MM.1S (cell line): ENCODE data around the gene AOC1.

Experiments used
- DNase-seq: peaks from one replicate; pipeline ENCODE4 v3.0.0-alpha.2; 2015
- H2AFZ ChIP-seq: fragments of 300-600 bp; sonication (generic); 2 replicates; pipeline ENCODE4 v1.6.0; 2016; ENCODE audit warnings: antibody characterized with exemption, low read length
- H3F3A ChIP-seq: fragments of 300-600 bp; sonication (generic); 2 replicates; pipeline ENCODE4 v1.6.1; 2016; ENCODE audit warnings: mild to moderate bottlenecking, antibody characterized with exemption, low read length, moderate library complexity, mixed read lengths; ENCODE audit not compliant: insufficient read depth
- H3K27ac ChIP-seq: fragments of 300-600 bp; sonication (generic); 2 replicates; pipeline ENCODE4 v1.5.1; 2016; ENCODE audit warnings: mild to moderate bottlenecking, low read length
- H3K27me3 ChIP-seq: fragments of 300-600 bp; sonication (generic); replicated peaks from 2 replicates; pipeline ENCODE4 v1.6.0; 2016; ENCODE audit warnings: low read length; ENCODE audit not compliant: insufficient read depth
- H3K36me3 ChIP-seq: fragments of 300-600 bp; sonication (generic); replicated peaks from 2 replicates; pipeline ENCODE4 v1.6.1; 2016; ENCODE audit warnings: mild to moderate bottlenecking, low read length, mixed read lengths; ENCODE audit not compliant: insufficient read depth
- H3K4me1 ChIP-seq: fragments of 300-600 bp; sonication (generic); 2 replicates; pipeline ENCODE4 v1.6.1; 2016; ENCODE audit warnings: low read length, mixed read lengths
- H3K4me2 ChIP-seq: fragments of 300-600 bp; sonication (generic); 2 replicates; pipeline ENCODE4 v1.6.0; 2016; ENCODE audit warnings: low read depth, low read length
- H3K4me3 ChIP-seq: fragments of 300-600 bp; sonication (generic); 2 replicates; pipeline ENCODE4 v1.5.1; 2016; ENCODE audit warnings: low read length, mixed read lengths
- H3K79me2 ChIP-seq: fragments of 300-600 bp; sonication (generic); 2 replicates; pipeline ENCODE4 v1.6.1; 2016; ENCODE audit warnings: mixed run types, low read length, mixed read lengths
- H3K9ac ChIP-seq: fragments of 300-600 bp; sonication (generic); 2 replicates; pipeline ENCODE4 v1.6.1; 2016; ENCODE audit warnings: low read length, mixed read lengths
- H3K9me2 ChIP-seq: fragments of 300-600 bp; sonication (generic); replicated peaks from 2 replicates; pipeline ENCODE4 v1.6.1; 2016; ENCODE audit warnings: mild to moderate bottlenecking, low read length, mixed read lengths; ENCODE audit not compliant: insufficient read depth
- H3K9me3 ChIP-seq: fragments of 300-600 bp; sonication (generic); replicated peaks from 2 replicates; pipeline ENCODE4 v1.6.1; 2016; ENCODE audit warnings: mild to moderate bottlenecking, low read length, mixed read lengths; ENCODE audit not compliant: insufficient read depth
- H4K20me1 ChIP-seq: fragments of 300-600 bp; sonication (generic); 2 replicates; pipeline ENCODE4 v1.6.1; 2016; ENCODE audit warnings: mild to moderate bottlenecking, low read length, moderate library complexity, mixed read lengths; ENCODE audit not compliant: insufficient read depth
- CTCF ChIP-seq: fragments of 300-600 bp; sonication (generic); IDR thresholded peaks from 2 replicates; pipeline ENCODE4 v1.5.1; 2016; ENCODE audit warnings: antibody characterized with exemption, low read length, mixed read lengths
- EZH2 ChIP-seq: fragments of 300-600 bp; sonication (generic); optimal IDR thresholded peaks from 2 replicates; pipeline ENCODE3; 2017; ENCODE audit warnings: low read depth, mild to moderate bottlenecking, antibody characterized with exemption, low read length, mixed read lengths
- EZH2phosphoT487 ChIP-seq: fragments of 300-600 bp; sonication (generic); IDR thresholded peaks from 2 replicates; pipeline ENCODE4 v1.6.1; 2018; ENCODE audit warnings: antibody characterized with exemption, low read length

AOC1 gene

GRCh38 chr7:150835019-150835418 is 17.3 kb upstream of the AOC1 start:
- Histone ChIP-seq H3K4me1 (no peaks in the 10 kb centered on the region), H3K27me3 (no peaks in the 10 kb centered on the region), H3K9me3 (no peaks in the 10 kb centered on the region), H3K27ac (no peak overlapping the region), H3K9ac (no peak overlapping the region), H3K79me2 (no peaks in the 10 kb centered on the region), H4K20me1 (no peaks in the 10 kb centered on the region), H3K4me3 (no peak overlapping the region), H3F3A (no peaks in the 10 kb centered on the region), H3K4me2 (no peak overlapping the region), H3K36me3 (no peaks in the 10 kb centered on the region), H3K9me2 (no peaks in the 10 kb centered on the region), H2AFZ (no peak overlapping the region)
- TF ChIP-seq EZH2phosphoT487 (no peak), CTCF (no peak), EZH2 (no peak)
- no peak for DNase-seq

GRCh38 chr7:150835702-150836280 is 16.5 kb upstream of the AOC1 start:
- H2AFZ ChIP-seq = no peak overlapping the region
- no peaks in the 10 kb centered on the region for H3K4me1 ChIP-seq
- H3K9ac ChIP-seq = no peak overlapping the region
- no peaks in the 10 kb centered on the region for H3K9me3 ChIP-seq
- H3K27me3 ChIP-seq = no peaks in the 10 kb centered on the region
- H3K36me3 ChIP-seq = no peaks in the 10 kb centered on the region
- H3K9me2 ChIP-seq = no peaks in the 10 kb centered on the region
- H3K27ac ChIP-seq = no peak overlapping the region
- no peaks in the 10 kb centered on the region for H3F3A ChIP-seq
- H4K20me1 ChIP-seq = no peaks in the 10 kb centered on the region
- TF ChIP-seq EZH2 (no peak), CTCF (no peak), EZH2phosphoT487 (no peak)
- H3K4me3 ChIP-seq = no peak overlapping the region
- no peaks in the 10 kb centered on the region for H3K79me2 ChIP-seq
- DNase-seq = no peak
- no peak overlapping the region for H3K4me2 ChIP-seq

- Histone ChIP-seq H3K4me1 (no peaks in the 10 kb centered on the region), H3K27me3 (no peaks in the 10 kb centered on the region), H3K27ac (no peak overlapping the region), H3K4me2 (no peak overlapping the region), H3K9ac (no peak overlapping the region), H3K4me3 (no peak overlapping the region), H3K79me2 (no peaks in the 10 kb centered on the region), H3F3A (no peaks in the 10 kb centered on the region), H3K9me3 (no peaks in the 10 kb centered on the region), H2AFZ (no peak overlapping the region), H4K20me1 (no peaks in the 10 kb centered on the region), H3K9me2 (no peaks in the 10 kb centered on the region), H3K36me3 (no peaks in the 10 kb centered on the region)
- no peak for DNase-seq
- TF ChIP-seq CTCF = no peak
- no peak for TF ChIP-seq EZH2
- no peak for TF ChIP-seq EZH2phosphoT487
These were observed 13.2 kb upstream of the AOC1 start for GRCh38 chr7:150838965-150839650.
